Measurements from ENCODE around the gene NAA80. TPM values are rescaled to one million over a fixed set of nuclear protein-coding genes. Genes with fewer than 3 reads are reported as not detected.

Gene NAA80
- total and polyA plus RNA-seq, 9 donors, result 5.1 to 8.3 (median 6.1) TPM

GRCh38 chr3:50258979-50259378 lies 40.2 kb downstream of the NAA80 start:
- H3K36me3 ChIP-seq (ENCODE audit: control insufficient read depth, insufficient read depth, low read length), result peaks cover 58% of the 10 kb centered on the region
- H3K27ac ChIP-seq (ENCODE audit: low read length), result peak overlapping the region; percentile 99
- 75% methylated on average over 9 of the region's 16 CpGs for WGBS (ENCODE audit: insufficient coverage)
- no peaks in the 10 kb centered on the region for H3K27me3 ChIP-seq (ENCODE audit: control insufficient read depth, insufficient read depth, low read length)
- no peak overlapping the region for H3K4me3 ChIP-seq (ENCODE audit: low read length)
- no peak for DNase-seq
- H3K9me3 ChIP-seq (replicated peaks; ENCODE audit: control insufficient read depth, low read depth, low read length), result no peaks in the 10 kb centered on the region
- peaks cover 76% of the 10 kb centered on the region for H3K4me1 ChIP-seq (ENCODE audit: control insufficient read depth, insufficient read depth, low read length)

GRCh38 chr3:50258029-50258680 lies 41.0 kb downstream of the NAA80 start:
- no peaks in the 10 kb centered on the region for H3K9me3 ChIP-seq (replicated peaks; ENCODE audit: control insufficient read depth, low read depth, low read length)
- no CpG with 5 or more reads among the region's 17 CpGs for WGBS (ENCODE audit: insufficient coverage)
- peaks cover 65% of the 10 kb centered on the region for H3K36me3 ChIP-seq (ENCODE audit: control insufficient read depth, insufficient read depth, low read length)
- H3K4me3 ChIP-seq (ENCODE audit: low read length), result no peak overlapping the region
- H3K4me1 ChIP-seq (ENCODE audit: control insufficient read depth, insufficient read depth, low read length), result peaks cover 73% of the 10 kb centered on the region
- H3K27me3 ChIP-seq (ENCODE audit: control insufficient read depth, insufficient read depth, low read length), result no peaks in the 10 kb centered on the region
- DNase-seq, result no peak
- peak overlapping the region; percentile 99 for H3K27ac ChIP-seq (ENCODE audit: low read length)

- DNase-seq, result no peak
- Histone ChIP-seq H3K27me3 (ENCODE audit: control insufficient read depth, insufficient read depth, low read length) (no peaks in the 10 kb centered on the region), H3K4me3 (ENCODE audit: low read length) (no peak overlapping the region), H3K27ac (ENCODE audit: low read length) (peak overlapping the region; percentile 6), H3K4me1 (ENCODE audit: control insufficient read depth, insufficient read depth, low read length) (peaks cover 64% of the 10 kb centered on the region), H3K36me3 (ENCODE audit: control insufficient read depth, insufficient read depth, low read length) (peaks cover 68% of the 10 kb centered on the region), H3K9me3 (replicated peaks; ENCODE audit: control insufficient read depth, low read depth, low read length) (no peaks in the 10 kb centered on the region)
- 89% methylated on average over 15 of the region's 20 CpGs for WGBS (ENCODE audit: insufficient coverage)
Observed at GRCh38 chr3:50256978-50257890, 42.0 kb downstream of the NAA80 start.

- Histone ChIP-seq H3K36me3 (ENCODE audit: control insufficient read depth, insufficient read depth, low read length) (peaks cover 83% of the 10 kb centered on the region), H3K4me3 (ENCODE audit: low read length) (no peak overlapping the region)
- 80% methylated on average over 9 of the region's 9 CpGs for WGBS (ENCODE audit: insufficient coverage)
Observed at GRCh38 chr3:50255251-50255615, 44.0 kb downstream of the NAA80 start.

GRCh38 chr3:50254577-50255250 lies 44.5 kb downstream of the NAA80 start:
- Histone ChIP-seq H3K9me3 (replicated peaks; ENCODE audit: control insufficient read depth, low read depth, low read length) (no peaks in the 10 kb centered on the region), H3K36me3 (ENCODE audit: control insufficient read depth, insufficient read depth, low read length) (peaks cover 87% of the 10 kb centered on the region), H3K27ac (ENCODE audit: low read length) (peak overlapping the region; percentile 72), H3K27me3 (ENCODE audit: control insufficient read depth, insufficient read depth, low read length) (no peaks in the 10 kb centered on the region), H3K4me1 (ENCODE audit: control insufficient read depth, insufficient read depth, low read length) (peaks cover 57% of the 10 kb centered on the region), H3K4me3 (ENCODE audit: low read length) (no peak overlapping the region)
- no peak for DNase-seq
- WGBS (ENCODE audit: insufficient coverage), result 85% methylated on average over 4 of the region's 8 CpGs

More at GRCh38 chr3:50255251-50255615, 44.0 kb downstream of the NAA80 start:
- DNase-seq, result no peak
- Histone ChIP-seq H3K27ac (ENCODE audit: low read length) (peak overlapping the region; percentile 72), H3K27me3 (ENCODE audit: control insufficient read depth, insufficient read depth, low read length) (no peaks in the 10 kb centered on the region), H3K4me1 (ENCODE audit: control insufficient read depth, insufficient read depth, low read length) (peaks cover 57% of the 10 kb centered on the region), H3K9me3 (replicated peaks; ENCODE audit: control insufficient read depth, low read depth, low read length) (no peaks in the 10 kb centered on the region)

- 87% methylated on average over 6 of the region's 8 CpGs for WGBS (ENCODE audit: insufficient coverage)
- no peak for DNase-seq
- Histone ChIP-seq H3K27me3 (ENCODE audit: control insufficient read depth, insufficient read depth, low read length) (no peaks in the 10 kb centered on the region), H3K36me3 (ENCODE audit: control insufficient read depth, insufficient read depth, low read length) (peaks cover 73% of the 10 kb centered on the region), H3K4me1 (ENCODE audit: control insufficient read depth, insufficient read depth, low read length) (peaks cover 65% of the 10 kb centered on the region), H3K9me3 (replicated peaks; ENCODE audit: control insufficient read depth, low read depth, low read length) (no peaks in the 10 kb centered on the region), H3K4me3 (ENCODE audit: low read length) (no peak overlapping the region), H3K27ac (ENCODE audit: low read length) (no peak overlapping the region)
Observed at GRCh38 chr3:50251220-50251619, 48.0 kb downstream of the NAA80 start.

GRCh38 chr3:50250514-50250913 lies 48.7 kb downstream of the NAA80 start:
- H3K4me3 ChIP-seq (ENCODE audit: low read length), result no peak overlapping the region

GRCh38 chr3:50249457-50249856 lies 49.7 kb downstream of the NAA80 start:
- no peak for DNase-seq
- Histone ChIP-seq H3K27ac (ENCODE audit: low read length) (peak overlapping the region; percentile 78), H3K4me1 (ENCODE audit: control insufficient read depth, insufficient read depth, low read length) (peaks cover 70% of the 10 kb centered on the region), H3K4me3 (ENCODE audit: low read length) (no peak overlapping the region), H3K9me3 (replicated peaks; ENCODE audit: control insufficient read depth, low read depth, low read length) (no peaks in the 10 kb centered on the region), H3K36me3 (ENCODE audit: control insufficient read depth, insufficient read depth, low read length) (peaks cover 58% of the 10 kb centered on the region), H3K27me3 (ENCODE audit: control insufficient read depth, insufficient read depth, low read length) (no peaks in the 10 kb centered on the region)
- WGBS (ENCODE audit: insufficient coverage), result 82% methylated on average over 5 of the region's 5 CpGs

More at GRCh38 chr3:50250514-50250913, 48.7 kb downstream of the NAA80 start:
- H3K36me3 ChIP-seq (ENCODE audit: control insufficient read depth, insufficient read depth, low read length), result peaks cover 66% of the 10 kb centered on the region
- H3K27me3 ChIP-seq (ENCODE audit: control insufficient read depth, insufficient read depth, low read length), result no peaks in the 10 kb centered on the region
- no peak overlapping the region for H3K27ac ChIP-seq (ENCODE audit: low read length)
- H3K9me3 ChIP-seq (replicated peaks; ENCODE audit: control insufficient read depth, low read depth, low read length), result no peaks in the 10 kb centered on the region
- H3K4me1 ChIP-seq (ENCODE audit: control insufficient read depth, insufficient read depth, low read length), result peaks cover 71% of the 10 kb centered on the region
- DNase-seq, result no peak
- no CpG with 5 or more reads among the region's 4 CpGs for WGBS (ENCODE audit: insufficient coverage)

- no peak overlapping the region for H3K4me3 ChIP-seq (ENCODE audit: low read length)
- no peak for DNase-seq
Observed at GRCh38 chr3:50248387-50248786, 50.8 kb downstream of the NAA80 start.

GRCh38 chr3:50246517-50246954 lies 52.7 kb downstream of the NAA80 start:
- peaks cover 40% of the 10 kb centered on the region for H3K36me3 ChIP-seq (ENCODE audit: control insufficient read depth, insufficient read depth, low read length)
- H3K4me1 ChIP-seq (ENCODE audit: control insufficient read depth, insufficient read depth, low read length), result peaks cover 88% of the 10 kb centered on the region
- H3K9me3 ChIP-seq (replicated peaks; ENCODE audit: control insufficient read depth, low read depth, low read length), result no peaks in the 10 kb centered on the region
- no peaks in the 10 kb centered on the region for H3K27me3 ChIP-seq (ENCODE audit: control insufficient read depth, insufficient read depth, low read length)
- peak overlapping the region; percentile 52 for H3K4me3 ChIP-seq (ENCODE audit: low read length)
- H3K27ac ChIP-seq (ENCODE audit: low read length), result peak overlapping the region; percentile 86
- DNase-seq, result peak; percentile 81
- WGBS (ENCODE audit: insufficient coverage), result 12% methylated on average over 7 of the region's 10 CpGs

More at GRCh38 chr3:50248387-50248786, 50.8 kb downstream of the NAA80 start:
- Histone ChIP-seq H3K9me3 (replicated peaks; ENCODE audit: control insufficient read depth, low read depth, low read length) (no peaks in the 10 kb centered on the region), H3K36me3 (ENCODE audit: control insufficient read depth, insufficient read depth, low read length) (peaks cover 55% of the 10 kb centered on the region), H3K27ac (ENCODE audit: low read length) (peak overlapping the region; percentile 78), H3K4me1 (ENCODE audit: control insufficient read depth, insufficient read depth, low read length) (peaks cover 70% of the 10 kb centered on the region), H3K27me3 (ENCODE audit: control insufficient read depth, insufficient read depth, low read length) (no peaks in the 10 kb centered on the region)
- 26% methylated on average over 2 of the region's 3 CpGs for WGBS (ENCODE audit: insufficient coverage)
